Activated T-cell treated with anti-CD3 and anti-CD28 coated beads for 24 hours (primary cell): ENCODE measurements around the gene PHLDA2.
"Not testable (repeated sequence)": the region's sequence is repeated elsewhere in the genome, so short reads cannot be mapped to it uniquely, and the experiment has no call there.

Experiments used
- DNase-seq: peaks from one replicate; pipeline ENCODE4 v3.0.0-alpha.2; 2020; ENCODE audit warnings: low read depth

Gene PHLDA2

GRCh38 chr11:2914455-2915195 is 14.6 kb downstream of the PHLDA2 start:
- DNase-seq = no peak

GRCh38 chr11:2913776-2914175 is 15.4 kb downstream of the PHLDA2 start:
- no peak for DNase-seq

GRCh38 chr11:2913019-2913431 is 16.2 kb downstream of the PHLDA2 start:
- no peak for DNase-seq

GRCh38 chr11:2912498-2912897 is 16.7 kb downstream of the PHLDA2 start:
- DNase-seq = no peak

- no peak for DNase-seq
Observed at GRCh38 chr11:2911785-2912391, 17.3 kb downstream of the PHLDA2 start.

- DNase-seq = no peak
Observed at GRCh38 chr11:2911088-2911784, 18.0 kb downstream of the PHLDA2 start.

- no peak for DNase-seq
Observed at GRCh38 chr11:2910401-2910955, 18.7 kb downstream of the PHLDA2 start.

- no peak for DNase-seq
Observed at GRCh38 chr11:2909133-2909902, 19.9 kb downstream of the PHLDA2 start.

- no peak for DNase-seq
Observed at GRCh38 chr11:2908130-2908529, 21.1 kb downstream of the PHLDA2 start.

- not testable (repeated sequence) for DNase-seq
Observed at GRCh38 chr11:2905299-2905698, 23.9 kb downstream of the PHLDA2 start.

GRCh38 chr11:2904153-2905052 is 24.8 kb downstream of the PHLDA2 start:
- no peak for DNase-seq

- no peak for DNase-seq
Observed at GRCh38 chr11:2903672-2904011, 25.6 kb downstream of the PHLDA2 start.

- DNase-seq = no peak
Observed at GRCh38 chr11:2902784-2903671, 26.2 kb downstream of the PHLDA2 start.

- peak; percentile 92 for DNase-seq
Observed at GRCh38 chr11:2901854-2902783, 27.1 kb downstream of the PHLDA2 start.

GRCh38 chr11:2901196-2901796 is 27.9 kb downstream of the PHLDA2 start:
- DNase-seq = no peak

- no peak for DNase-seq
Observed at GRCh38 chr11:2899080-2899783, 30.0 kb downstream of the PHLDA2 start.

GRCh38 chr11:2898366-2899079 is 30.7 kb downstream of the PHLDA2 start:
- peak; percentile 39 for DNase-seq
